NCI-H446 (cell line): ENCODE data around the gene GCDH.
"Not testable (repeated sequence)": the region's sequence is repeated elsewhere in the genome, so short reads cannot be mapped to it uniquely, and the experiment has no call there.

ENCODE experiments used
- DNase-seq, 2 experiments: peaks; one replicate each; lab custom pipeline; 2025; lab: John Stamatoyannopoulos, UW

GCDH gene

DNA sequence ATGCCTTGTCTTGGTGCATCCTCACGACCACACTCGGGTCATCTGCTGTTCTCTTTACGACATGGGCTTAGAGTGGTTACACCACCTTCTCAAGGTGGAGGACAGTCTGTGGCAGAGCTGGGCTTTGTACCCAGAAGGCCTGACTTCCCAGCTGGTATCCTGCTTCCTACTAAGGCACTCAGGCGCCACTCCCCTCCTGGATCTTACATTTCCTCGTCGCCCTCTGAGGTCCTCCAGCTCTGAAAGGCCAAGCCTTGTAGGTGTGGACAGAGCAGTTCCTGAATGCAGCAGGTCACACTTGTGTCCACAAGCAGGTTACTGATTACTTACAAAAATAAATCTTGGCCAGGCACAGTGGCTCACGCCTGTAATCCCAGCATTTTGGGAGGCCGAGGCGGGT, 16.2 kb downstream of the GCDH start:
- DNase-seq, result no peak

DNA sequence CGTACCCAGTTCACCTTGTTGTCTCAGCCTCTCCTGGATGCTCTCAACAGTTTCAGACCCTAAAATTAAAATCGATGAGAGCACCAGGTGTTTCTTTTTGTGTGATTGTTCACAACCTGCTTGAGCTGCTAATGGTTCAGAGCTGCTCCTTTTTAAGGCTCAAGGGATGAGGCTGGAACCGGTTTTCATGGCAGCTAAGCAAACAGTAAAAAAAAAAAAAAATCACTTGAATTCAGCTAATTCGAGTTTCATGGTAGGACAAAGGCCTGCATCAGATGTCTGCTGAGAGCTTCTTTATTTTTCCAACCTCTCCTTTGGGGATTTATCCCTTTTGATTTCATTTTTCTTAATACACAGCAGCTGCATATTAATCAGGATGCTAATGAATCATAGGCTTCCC, 21.6 kb downstream of the GCDH start:
- DNase-seq, result peak in 1 of 2 experiments; percentile 75

DNA sequence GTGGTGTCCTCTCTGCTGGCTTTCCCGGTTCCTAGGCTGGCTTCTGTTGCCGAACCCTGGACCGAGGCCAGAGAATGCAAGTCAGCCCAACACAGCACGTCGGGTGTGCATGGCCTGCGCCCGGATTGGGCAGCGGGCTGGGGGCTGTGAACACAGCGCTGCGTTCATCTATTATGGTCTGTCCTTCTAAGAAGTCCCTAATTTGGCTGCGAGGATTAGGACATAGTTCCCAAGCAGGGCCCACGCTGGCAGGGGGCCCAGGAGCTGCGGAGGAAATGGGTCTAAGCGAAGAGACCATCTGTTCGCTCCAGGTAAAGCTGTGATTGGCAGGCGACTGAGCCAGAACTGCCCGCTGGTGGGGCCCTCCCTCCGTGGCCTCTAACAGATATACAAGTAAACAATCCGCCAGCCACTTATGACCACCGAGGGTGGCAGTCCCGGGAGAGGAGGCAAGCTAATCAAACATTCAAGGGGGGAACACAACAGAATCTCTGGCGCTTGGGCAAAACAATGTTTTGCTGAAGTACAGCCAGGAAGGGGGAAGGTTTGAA, 22.1 kb downstream of the GCDH start:
- peak; percentile 91 to 99 for DNase-seq

DNA sequence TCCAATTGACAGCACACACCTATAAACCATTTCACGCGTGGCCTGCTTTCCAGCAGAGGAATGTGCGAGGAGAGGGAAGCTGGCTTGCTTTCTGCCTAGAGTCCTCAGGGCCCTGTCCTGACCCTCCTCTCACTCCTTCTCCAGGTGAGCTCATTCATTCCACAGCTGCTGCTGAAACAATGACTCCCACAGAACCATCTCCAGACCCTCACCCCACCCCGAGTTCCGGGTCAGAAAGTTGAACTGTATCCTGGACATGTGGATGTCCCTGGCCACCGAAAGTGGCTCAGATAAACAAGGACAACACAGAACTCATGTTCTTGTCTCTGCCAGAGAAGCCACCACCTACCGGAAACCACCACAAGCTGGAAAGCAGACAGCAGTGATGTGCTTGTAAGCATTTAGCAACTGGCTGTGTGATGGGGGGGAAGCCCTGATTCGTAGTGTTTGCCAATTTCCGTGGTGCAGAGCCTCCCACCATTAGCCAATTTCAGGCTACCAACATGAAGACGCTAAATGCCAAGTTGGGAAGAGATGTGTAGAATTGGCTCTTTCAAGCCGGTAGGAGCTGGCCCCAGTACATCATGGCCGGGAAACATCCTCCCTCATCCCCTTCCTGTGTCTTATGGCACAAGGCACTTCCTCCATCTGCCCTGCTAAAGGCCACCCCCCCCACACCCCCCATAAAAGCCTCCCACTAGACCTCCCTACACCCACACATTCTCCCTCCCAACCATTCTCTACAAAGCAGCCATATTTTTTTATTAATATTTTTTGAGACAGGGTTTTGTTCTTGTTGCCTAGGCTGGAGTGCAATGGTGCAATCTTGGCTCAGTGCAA, 23.1 kb downstream of the GCDH start:
- DNase-seq, result peak in 1 of 2 experiments; percentile 60

DNA sequence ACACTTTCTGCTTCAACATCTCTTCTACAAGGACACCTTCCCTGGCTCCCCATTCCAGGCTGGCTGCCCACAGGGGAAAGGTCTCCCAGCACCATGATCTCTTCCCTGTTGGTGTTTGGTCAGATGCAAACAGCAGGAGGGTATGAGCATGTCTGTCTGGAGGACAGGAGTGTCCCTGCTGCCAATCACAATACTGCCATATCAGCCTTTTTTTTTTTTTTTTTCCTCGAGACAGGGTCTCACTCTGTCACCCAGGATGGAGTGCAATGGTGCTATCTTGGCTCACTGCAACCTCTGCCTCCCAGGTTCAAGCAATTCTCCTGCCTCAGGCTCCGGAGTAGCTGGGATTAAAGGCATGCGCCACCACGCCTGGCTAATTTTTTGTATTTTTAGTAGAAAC, 24.9 kb downstream of the GCDH start:
- DNase-seq, result not testable (repeated sequence)

DNA sequence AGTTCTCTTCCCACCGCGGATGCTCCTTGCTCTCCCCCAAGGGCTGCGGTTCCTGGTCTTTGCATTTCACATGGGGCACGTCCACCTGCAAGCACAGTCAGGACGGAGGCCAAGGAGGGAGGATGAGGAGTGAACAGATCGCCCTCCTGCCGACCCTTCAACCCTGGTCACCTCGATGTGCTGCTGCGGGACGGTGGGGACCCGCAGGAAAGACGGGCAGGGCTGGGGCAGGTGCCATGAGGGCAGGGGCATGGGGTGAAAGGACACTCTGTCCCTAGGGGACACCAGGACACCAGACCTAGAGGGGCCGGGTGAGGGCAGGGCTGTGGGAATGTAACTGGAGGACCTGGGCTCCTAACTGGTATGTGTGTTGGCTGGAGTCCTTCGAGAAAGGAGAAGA, 27.3 kb downstream of the GCDH start:
- DNase-seq, result no peak

DNA sequence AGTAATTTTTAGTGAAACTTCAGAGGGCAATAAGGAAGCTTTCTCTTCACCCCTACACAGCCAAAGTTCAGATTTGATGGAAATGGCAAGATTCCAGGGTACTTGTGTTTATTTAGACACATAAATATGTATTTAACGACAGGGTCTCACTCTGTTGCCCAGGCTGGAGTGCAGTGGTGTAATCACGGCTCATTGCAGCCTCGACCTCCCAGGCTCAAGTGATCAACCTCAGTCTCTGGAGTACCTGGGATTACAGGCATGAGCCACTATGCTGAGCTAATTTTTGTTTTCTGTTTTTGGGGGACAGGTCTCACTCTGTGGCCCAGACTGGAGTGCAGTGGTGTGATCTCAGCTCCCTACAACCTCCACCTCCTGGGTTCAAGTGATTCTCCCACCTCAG, 30.1 kb downstream of the GCDH start:
- no peak for DNase-seq

DNA sequence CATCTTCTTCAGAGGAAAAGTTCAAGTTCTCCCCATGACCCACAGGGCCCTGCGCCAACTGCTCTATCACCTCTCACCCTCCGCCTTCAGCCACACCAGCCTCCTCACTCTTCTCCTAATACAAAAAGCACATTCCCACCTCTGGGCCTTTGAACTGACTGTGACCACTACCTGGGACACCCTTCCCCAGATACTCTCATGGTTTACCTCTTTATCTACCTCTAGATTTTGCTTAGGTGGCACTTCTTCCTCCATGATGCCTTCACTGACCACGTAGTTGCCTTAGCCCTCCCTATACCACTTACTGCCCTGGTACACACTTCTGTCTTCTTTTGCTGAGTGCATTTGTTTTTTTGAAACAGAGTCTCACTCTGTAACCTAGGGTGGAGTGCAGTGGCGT, 32.0 kb downstream of the GCDH start:
- no peak for DNase-seq

DNA sequence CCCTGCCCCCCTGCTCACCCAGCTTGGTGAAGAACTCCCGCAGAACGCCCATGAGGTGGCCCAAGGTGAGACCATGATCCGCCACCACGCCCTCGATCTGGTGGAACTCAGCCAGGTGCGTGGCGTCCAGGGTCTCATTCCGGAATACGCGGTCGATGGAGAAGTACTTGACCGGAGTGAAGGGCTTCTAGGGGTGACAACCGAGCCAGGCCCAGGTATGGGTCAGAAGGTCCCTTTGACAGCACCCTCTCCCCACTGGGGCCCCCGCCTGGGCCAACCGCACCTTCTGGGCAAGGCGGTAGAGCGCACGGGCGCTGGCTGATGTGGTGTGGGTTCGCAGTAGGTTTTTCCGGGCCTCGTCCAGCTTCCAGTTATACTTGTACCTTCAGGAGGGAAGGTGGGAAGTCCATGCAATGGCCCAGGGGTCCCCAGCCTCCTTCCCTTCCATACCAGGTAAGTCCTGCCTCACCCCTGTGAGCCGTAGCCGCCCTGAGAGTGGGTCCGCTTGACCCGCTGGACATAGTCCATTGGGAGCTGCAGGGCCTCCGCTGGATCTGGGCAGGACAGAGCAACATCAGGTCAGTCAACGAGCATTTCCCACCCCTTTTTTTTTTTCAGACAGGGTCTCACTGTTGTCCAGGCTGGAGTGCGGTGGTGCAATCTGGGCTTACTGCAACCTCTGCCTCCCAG, 33.8 kb downstream of the GCDH start:
- DNase-seq, result no peak

DNA sequence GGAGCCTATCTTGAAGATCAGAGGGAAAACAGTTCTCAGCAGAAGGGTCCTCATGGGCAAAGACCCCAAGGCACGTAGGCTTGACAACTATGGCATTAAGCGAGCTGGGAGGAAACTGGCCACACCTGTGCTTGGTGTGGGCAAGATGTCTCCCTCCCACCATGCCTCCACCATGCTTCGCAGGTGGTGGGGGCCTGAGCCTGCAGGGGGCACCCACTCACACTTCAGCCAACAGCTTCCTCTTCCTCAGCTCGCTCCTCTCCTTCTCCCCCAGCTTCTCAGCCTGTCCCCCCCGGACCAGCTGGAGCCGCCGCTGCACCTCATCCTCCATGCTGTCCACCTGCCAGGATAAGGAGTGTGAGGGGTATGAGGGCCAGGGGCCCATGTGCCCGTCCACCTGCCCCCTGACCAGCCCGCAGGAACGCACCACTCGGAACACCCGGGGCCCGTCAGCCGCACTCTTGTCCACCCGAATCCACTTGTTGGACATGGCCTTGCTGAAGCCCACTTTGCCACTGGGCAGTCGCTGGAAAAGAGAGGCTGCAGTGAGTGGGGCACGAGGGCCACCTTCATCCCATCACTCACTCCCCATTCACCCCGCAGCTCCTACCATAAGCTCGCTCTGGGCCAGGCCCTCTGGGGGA, 39.2 kb downstream of the GCDH start:
- DNase-seq, result no peak

DNA sequence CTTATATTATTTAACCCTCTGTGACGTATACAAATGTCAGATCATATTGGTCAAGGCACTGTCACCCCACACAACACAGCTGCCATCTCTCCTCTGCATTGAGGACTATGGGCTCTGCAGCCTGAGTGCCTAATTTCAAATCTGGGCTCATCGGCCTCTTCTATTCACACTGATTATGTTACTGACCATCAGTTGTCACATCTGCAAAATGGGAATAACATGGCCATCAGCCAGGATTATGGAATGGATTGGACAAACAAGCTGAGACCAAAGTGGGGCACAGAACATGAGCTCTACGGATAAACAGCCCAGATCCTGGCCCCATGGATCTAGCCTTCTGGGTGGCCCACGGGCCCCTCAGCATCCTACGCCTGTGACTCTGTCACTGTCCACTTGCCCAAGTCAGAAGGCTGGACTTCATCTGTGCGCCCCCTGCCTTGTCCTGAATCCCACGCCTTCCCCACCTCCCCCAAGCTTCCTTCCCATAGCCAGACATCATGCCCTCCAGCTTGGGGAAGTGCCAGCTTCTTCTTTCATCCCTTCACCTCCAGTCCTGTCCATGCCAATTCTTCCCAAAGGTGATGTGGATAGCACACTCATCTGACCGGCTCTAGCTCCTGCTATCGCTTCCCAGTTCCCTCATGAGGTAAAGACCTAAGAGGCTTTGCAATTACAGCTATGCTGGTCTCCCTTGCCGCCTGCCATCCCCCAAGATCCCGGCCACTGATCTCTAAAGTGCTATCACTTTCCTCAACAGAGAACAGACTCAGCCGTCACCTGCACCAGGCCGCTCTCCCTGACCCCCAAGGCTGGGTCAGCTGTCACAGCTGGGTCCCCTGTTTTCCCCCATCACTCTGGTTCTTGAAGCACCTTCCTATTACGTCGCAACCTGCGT, 41.7 kb downstream of the GCDH start:
- no peak for DNase-seq

DNA sequence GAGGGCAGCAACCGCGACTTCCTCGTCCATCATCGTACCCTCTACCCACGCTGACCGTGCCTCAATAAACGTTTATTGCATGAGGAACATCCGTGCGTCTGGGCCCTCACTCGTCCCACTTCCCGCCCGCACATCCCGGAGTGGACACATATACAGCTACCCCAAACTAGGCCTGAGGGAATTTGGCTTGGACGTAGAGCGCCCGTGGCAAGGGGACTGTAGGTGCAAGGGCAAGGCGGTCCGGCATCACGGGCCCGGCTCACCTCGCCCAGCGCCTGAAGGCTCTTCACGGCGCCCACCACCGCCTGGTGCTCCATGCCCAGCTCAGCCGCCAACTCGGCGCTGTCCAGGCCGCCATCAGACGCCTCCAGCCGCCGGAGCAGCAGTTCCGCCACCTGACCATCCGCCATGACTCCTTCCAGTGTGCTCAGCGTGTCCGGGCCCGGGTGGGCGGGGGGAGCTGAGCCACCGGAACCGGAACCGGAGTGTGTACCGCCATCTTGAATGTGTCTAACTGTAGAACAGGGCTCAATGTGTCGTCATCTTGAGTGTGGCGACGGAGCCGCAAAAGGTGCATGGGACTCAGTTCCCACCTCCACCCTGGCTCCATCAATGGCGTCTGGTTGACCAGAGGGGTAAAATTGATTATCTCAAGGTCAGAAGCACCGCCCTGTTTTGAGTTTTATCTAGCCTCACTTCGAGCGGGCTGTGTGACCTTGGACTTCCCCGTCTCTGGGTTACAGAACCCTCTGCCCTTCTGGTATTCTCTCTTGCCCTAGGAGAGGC, 42.5 kb downstream of the GCDH start, which contains the start of gene FARSA:
Gene FARSA, minus strand, starts transcription at position 425 of the 786 bp plus-strand sequence. Its CDS starts 15 bp downstream, at position 410.
- peak; percentile 91 to 94 for DNase-seq

DNA sequence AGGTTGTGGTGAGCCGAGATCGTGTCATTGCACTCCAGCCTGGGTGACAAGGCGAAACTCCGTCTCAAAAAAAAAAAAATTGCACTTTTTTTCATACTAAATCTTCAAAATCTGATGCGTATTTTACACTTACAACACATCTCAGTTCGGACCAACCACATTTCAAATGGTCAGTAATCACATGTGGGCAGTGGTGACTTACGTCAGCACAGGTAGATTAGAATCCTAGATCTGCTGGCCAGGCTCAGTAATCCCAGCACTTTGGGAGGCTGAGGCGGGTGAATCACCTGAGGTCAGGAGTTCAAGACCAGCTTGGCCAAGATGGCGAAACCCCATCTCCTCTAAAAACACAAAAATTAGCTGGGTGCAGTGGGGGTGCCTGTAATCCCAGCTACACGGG, 44.1 kb downstream of the GCDH start:
- no peak for DNase-seq

DNA sequence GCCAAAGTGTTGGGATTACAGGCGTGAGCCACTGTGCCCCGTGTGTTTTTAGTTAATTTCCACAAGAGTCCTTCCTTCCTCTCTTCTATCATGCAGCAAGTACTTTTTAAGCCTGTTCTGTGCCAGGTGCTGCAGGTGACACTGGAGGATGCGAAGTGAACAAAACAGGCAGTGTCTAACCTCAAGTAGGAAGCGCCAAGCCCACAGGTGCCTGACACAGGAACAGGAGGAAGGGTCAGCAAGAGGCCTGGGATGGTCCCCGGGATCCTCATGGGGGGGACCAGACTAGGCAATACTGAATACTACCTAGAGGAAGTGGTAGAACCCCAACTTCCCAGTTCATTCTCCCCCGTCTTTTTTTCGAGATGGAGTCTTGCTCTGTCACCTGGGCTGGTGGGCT, 45.6 kb downstream of the GCDH start:
- no peak for DNase-seq

DNA sequence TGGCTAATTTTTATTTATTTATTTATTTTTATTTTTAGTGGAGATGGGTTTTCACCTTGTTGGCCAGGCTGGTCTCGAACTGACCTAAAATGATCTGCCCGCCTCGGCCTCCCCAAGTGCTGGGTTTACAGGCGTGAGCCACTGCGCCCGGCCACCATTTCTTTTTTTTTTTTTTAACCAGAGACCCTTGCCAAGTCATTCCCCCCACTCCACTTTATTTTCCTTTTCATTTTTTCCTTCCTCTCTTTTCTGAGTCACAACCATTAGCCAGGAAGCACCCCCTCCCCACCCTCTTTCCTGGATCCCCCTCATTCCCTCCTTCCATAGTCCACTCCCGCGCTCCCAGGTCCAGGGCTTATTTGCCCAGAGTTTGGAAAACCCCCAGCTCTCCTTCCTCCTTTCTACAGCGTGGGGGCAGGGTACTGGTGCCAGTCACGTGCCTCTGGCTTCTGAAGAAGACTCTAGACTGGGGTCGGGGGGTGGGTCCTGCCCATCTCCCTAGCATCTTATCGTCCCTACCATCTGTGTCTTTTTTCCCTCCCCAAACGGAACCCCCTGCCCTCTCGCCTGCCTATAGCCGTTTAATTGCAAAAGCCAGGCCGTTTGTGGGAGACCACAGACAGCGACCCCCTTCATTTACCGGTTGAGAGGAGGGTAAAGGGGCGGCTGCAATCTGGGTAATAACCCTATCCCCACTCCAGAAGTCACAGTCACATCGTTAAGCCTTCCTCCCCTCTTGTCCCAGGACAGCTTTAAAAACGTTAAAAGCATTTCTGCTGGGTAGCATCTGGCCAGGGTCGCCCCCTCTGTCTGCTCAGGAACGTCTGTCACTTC, 46.4 kb downstream of the GCDH start:
- DNase-seq, result peak in 1 of 2 experiments; percentile 23

DNA sequence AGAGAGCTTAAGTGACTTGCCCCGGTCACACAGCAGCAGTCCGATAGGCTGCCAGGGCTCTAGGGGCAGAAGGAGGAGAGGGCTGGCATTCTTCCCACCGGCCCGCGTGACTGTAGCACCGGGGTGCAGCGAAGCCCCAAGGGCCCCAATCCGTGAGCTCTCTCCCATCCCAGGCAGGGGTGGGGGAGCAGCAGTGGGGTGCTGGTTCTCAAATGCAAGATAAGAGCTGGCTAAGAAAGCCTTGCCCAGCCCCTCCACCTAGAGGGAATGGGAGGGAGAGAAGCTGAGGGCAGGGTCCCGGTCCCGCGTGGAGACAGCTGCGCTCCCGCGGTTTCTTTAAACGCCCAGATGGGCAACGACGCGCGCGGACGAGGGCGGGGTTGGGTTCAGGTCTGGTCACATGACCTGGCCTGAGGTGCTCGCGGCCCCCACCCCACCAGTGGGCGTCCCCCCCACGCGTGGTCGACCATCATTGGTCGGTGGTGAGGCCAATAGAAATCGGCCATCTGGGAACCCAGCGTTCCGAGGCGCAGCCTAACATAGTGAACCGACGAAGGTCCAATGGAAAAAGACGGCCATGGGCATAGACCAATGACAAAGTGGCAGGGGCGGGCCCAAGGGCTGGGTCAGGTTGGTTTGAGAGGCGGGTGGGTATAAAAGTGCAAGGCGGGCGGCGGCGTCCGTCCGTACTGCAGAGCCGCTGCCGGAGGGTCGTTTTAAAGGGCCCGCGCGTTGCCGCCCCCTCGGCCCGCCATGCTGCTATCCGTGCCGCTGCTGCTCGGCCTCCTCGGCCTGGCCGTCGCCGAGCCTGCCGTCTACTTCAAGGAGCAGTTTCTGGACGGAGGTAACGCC, 47.2 kb downstream of the GCDH start, which contains the start of gene CALR:
Gene CALR, plus strand, starts transcription at position 683 of the 852 bp plus-strand sequence. Its CDS starts 71 bp downstream, at position 754.
- DNase-seq, result peak; percentile 99 to 100

DNA sequence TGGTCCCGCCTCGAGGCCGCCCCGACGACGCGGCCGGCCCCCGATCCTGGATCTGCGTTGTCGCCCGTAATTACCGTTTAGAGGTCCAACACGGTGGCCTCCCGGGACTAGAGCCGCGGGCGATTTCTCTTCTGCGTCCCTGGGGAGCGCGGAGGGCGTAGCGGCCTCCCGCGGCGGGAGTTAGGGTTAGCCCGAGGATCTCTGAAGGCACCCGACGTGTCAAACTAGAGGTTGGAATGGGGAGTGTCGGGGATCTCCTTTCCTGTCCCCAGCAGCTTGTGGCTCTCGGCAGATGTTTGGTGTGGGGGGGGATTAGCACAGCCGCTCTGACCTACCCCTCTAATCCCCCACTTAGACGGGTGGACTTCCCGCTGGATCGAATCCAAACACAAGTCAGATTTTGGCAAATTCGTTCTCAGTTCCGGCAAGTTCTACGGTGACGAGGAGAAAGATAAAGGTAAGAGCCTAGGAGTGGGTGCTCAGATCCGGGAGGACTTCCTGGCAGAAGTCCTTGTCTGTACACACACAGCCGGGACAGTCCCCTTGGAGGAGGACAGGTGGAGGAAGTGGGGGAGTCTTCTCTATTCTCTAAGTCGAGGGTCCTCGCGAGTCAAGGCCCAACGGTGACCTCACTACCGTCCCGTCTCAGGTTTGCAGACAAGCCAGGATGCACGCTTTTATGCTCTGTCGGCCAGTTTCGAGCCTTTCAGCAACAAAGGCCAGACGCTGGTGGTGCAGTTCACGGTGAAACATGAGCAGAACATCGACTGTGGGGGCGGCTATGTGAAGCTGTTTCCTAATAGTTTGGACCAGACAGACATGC, 48.0 kb downstream of the GCDH start:
- DNase-seq, result no peak

DNA sequence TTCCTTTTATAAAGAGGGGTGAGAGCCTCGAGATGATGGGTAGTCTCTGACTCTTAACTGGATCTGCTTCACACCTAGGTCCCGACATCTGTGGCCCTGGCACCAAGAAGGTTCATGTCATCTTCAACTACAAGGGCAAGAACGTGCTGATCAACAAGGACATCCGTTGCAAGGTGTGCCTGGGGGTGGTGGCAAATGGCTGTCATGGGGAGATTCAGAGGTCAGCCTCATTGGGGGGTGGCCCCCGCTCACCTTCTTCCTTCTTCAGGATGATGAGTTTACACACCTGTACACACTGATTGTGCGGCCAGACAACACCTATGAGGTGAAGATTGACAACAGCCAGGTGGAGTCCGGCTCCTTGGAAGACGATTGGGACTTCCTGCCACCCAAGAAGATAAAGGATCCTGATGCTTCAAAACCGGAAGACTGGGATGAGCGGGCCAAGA, 49.0 kb downstream of the GCDH start:
- DNase-seq, result no peak
